Hepatocyte (in vitro differentiated cells): ENCODE measurements around the gene CTNNA2. TPM values are rescaled to one million over a fixed set of nuclear protein-coding genes. Genes with fewer than 3 reads are reported as not detected.

Source experiments
- DNase-seq: peaks from one replicate; pipeline ENCODE4 v3.0.0-alpha.2; 2016; ENCODE audit warnings: low spot score
- H2AFZ ChIP-seq: fragments of 200-600 bp; sonication (generic); 2 replicates; pipeline ENCODE4 v1.6.0; 2016; ENCODE audit warnings: antibody characterized with exemption, mild to moderate bottlenecking
- H3K27ac ChIP-seq: fragments of 200-600 bp; sonication (generic); 2 replicates; pipeline ENCODE4 v1.5.1; 2016; ENCODE audit warnings: mild to moderate bottlenecking
- H3K27me3 ChIP-seq: fragments of 200-600 bp; sonication (generic); 2 replicates; pipeline ENCODE4 v1.6.1; 2016
- H3K36me3 ChIP-seq: fragments of 200-600 bp; sonication (generic); replicated peaks from 2 replicates; pipeline ENCODE4 v1.5.1; 2016; ENCODE audit warnings: low read depth; ENCODE audit not compliant: insufficient read depth
- H3K4me1 ChIP-seq: fragments of 200-600 bp; sonication (generic); 2 replicates; pipeline ENCODE4 v1.5.1; 2016; ENCODE audit warnings: mild to moderate bottlenecking, moderate library complexity; ENCODE audit not compliant: insufficient read depth
- H3K4me2 ChIP-seq: fragments of 200-600 bp; sonication (generic); 2 replicates; pipeline ENCODE4 v1.6.0; 2016
- H3K4me3 ChIP-seq: fragments of 200-600 bp; sonication (generic); 2 replicates; pipeline ENCODE4 v1.5.1; 2016; ENCODE audit warnings: mild to moderate bottlenecking
- H3K79me2 ChIP-seq: fragments of 200-600 bp; sonication (generic); 2 replicates; pipeline ENCODE4 v1.6.0; 2017; ENCODE audit warnings: mild to moderate bottlenecking
- H3K9me2 ChIP-seq: fragments of 200-600 bp; sonication (generic); replicated peaks from 2 replicates; pipeline ENCODE4 v1.6.0; 2017; ENCODE audit warnings: mild to moderate bottlenecking; ENCODE audit not compliant: insufficient read depth
- H3K9me3 ChIP-seq: fragments of 200-600 bp; sonication (generic); 2 replicates; pipeline ENCODE4 v1.5.1; 2016; ENCODE audit warnings: low read depth, mild to moderate bottlenecking
- H4K20me1 ChIP-seq: fragments of 200-600 bp; sonication (generic); 2 replicates; pipeline ENCODE4 v1.6.0; 2016; ENCODE audit warnings: mild to moderate bottlenecking; ENCODE audit not compliant: insufficient read depth, poor library complexity, severe bottlenecking
- EZH2 ChIP-seq: fragments of 200-600 bp; sonication (generic); IDR thresholded peaks from 2 replicates; pipeline ENCODE4 v1.6.1; 2016; ENCODE audit warnings: antibody characterized with exemption, mild to moderate bottlenecking, borderline replicate concordance
- EZH2phosphoT487 ChIP-seq: fragments of 200-600 bp; sonication (generic); IDR thresholded peaks from one replicate; pipeline ENCODE4 v1.6.1; 2018; ENCODE audit warnings: antibody characterized with exemption, mild to moderate bottlenecking, low read depth, moderate library complexity; ENCODE audit not compliant: unreplicated experiment, severe bottlenecking
- WGBS: methylation state at CpG from one replicate; pipeline ENCODE4 v1.1.6; 2016; ENCODE audit warnings: low lambda C conversion rate; ENCODE audit errors: missing lambda C conversion rate; 5-methylcytosine and 5-hydroxymethylcytosine counted together
- polyA plus RNA-seq: library from polyadenylated mRNA; unstranded; fragments of >200 nt; fragmentation: Nextera tagmentation; extraction: Ambion mirVana; gene quantifications from 2 replicates; pipeline ENCODE4 v1.2.1, GENCODE V29; 2016
- total RNA-seq: library from RNA; depleted of rRNA; stranded (reverse); fragments of >200 nt; gene quantifications from 2 replicates; pipeline ENCODE4 v1.2.3, GENCODE V29; 2014
- TF ChIP-seq, protein P1 (sequence below): fragments of 200-600 bp; sonication (generic); IDR thresholded peaks from 2 replicates; pipeline ENCODE4 v1.5.1; 2016; ENCODE audit warnings: antibody characterized with exemption, mild to moderate bottlenecking; ENCODE audit not compliant: poor library complexity

CTNNA2 gene
- total and polyA plus RNA-seq, 2 experiments from 2014 or later, result 0.79 to 4.4 TPM

- Histone ChIP-seq H2AFZ (no peak overlapping the region), H3K9me3 (no peaks in the 10 kb centered on the region), H3K9me2 (no peaks in the 10 kb centered on the region), H3K4me2 (no peak overlapping the region), H3K79me2 (no peaks in the 10 kb centered on the region), H3K4me3 (no peak overlapping the region), H3K27me3 (no peaks in the 10 kb centered on the region), H4K20me1 (no peaks in the 10 kb centered on the region), H3K36me3 (no peaks in the 10 kb centered on the region), H3K4me1 (no peaks in the 10 kb centered on the region), H3K27ac (no peak overlapping the region)
- WGBS, result 73% methylated on average over 4 of the region's 4 CpGs
- no peak for DNase-seq
- no peak for TF ChIP-seq EZH2phosphoT487
- TF ChIP-seq EZH2, result no peak
- TF ChIP-seq, protein P1, sequence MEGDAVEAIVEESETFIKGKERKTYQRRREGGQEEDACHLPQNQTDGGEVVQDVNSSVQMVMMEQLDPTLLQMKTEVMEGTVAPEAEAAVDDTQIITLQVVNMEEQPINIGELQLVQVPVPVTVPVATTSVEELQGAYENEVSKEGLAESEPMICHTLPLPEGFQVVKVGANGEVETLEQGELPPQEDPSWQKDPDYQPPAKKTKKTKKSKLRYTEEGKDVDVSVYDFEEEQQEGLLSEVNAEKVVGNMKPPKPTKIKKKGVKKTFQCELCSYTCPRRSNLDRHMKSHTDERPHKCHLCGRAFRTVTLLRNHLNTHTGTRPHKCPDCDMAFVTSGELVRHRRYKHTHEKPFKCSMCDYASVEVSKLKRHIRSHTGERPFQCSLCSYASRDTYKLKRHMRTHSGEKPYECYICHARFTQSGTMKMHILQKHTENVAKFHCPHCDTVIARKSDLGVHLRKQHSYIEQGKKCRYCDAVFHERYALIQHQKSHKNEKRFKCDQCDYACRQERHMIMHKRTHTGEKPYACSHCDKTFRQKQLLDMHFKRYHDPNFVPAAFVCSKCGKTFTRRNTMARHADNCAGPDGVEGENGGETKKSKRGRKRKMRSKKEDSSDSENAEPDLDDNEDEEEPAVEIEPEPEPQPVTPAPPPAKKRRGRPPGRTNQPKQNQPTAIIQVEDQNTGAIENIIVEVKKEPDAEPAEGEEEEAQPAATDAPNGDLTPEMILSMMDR, result no peak
Observed at GRCh38 chr2:79915455-79915854, 402.6 kb downstream of the CTNNA2 start.

- Histone ChIP-seq H4K20me1 (no peaks in the 10 kb centered on the region), H3K9me3 (no peaks in the 10 kb centered on the region), H3K4me1 (no peaks in the 10 kb centered on the region), H3K9me2 (no peaks in the 10 kb centered on the region), H3K4me2 (no peak overlapping the region), H3K36me3 (no peaks in the 10 kb centered on the region), H3K4me3 (no peak overlapping the region), H3K79me2 (no peaks in the 10 kb centered on the region), H3K27me3 (no peaks in the 10 kb centered on the region), H2AFZ (no peak overlapping the region), H3K27ac (no peak overlapping the region)
- DNase-seq, result no peak
- no peak for TF ChIP-seq EZH2phosphoT487
- TF ChIP-seq, protein P1, result no peak
- no peak for TF ChIP-seq EZH2
- WGBS, result 81% methylated on average over 4 of the region's 4 CpGs
Observed at GRCh38 chr2:79916285-79916684, 403.4 kb downstream of the CTNNA2 start.

DNA sequence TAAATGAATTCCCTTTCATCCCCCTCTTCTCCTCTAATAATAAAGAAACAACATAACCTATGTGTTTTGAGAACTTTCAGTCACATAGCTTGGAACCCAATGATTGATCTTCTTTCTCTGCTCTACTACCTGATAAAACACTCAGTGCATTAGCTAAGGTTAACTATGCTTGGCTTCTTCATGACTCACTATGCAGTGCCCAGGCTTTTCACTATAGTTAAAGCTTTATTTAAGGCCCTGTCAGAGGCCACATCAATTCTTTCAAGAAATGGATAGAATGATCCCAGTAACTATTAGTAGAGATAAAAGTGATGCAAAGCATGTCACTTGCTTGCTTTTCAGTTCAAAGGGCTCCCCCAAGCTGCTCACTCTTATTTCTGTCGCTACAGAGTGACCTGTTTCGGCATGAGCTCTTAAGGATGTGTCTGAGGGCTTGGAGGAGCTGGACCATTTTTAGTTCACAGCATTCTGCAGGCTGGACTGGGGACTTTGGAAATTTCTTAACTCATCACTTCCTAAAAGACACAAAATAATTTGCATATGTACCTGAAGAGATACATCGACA lies 407.7 kb downstream of the CTNNA2 start:
- 66% methylated on average over 3 of the region's 3 CpGs for WGBS

More for the DNA sequence above, 407.7 kb downstream of the CTNNA2 start:
- H3K4me1 ChIP-seq, result no peaks in the 10 kb centered on the region
- no peak overlapping the region for H3K27ac ChIP-seq
- H4K20me1 ChIP-seq, result no peaks in the 10 kb centered on the region
- H3K79me2 ChIP-seq, result no peaks in the 10 kb centered on the region
- no peak overlapping the region for H3K4me3 ChIP-seq
- no peaks in the 10 kb centered on the region for H3K9me3 ChIP-seq
- no peak overlapping the region for H3K4me2 ChIP-seq
- no peak for DNase-seq
- TF ChIP-seq, protein P1, result no peak
- TF ChIP-seq EZH2phosphoT487 (no peak), EZH2 (no peak)
- H3K27me3 ChIP-seq, result no peaks in the 10 kb centered on the region
- no peaks in the 10 kb centered on the region for H3K36me3 ChIP-seq
- H3K9me2 ChIP-seq, result no peaks in the 10 kb centered on the region
- no peak overlapping the region for H2AFZ ChIP-seq
